Mesenteric fat pad (tissue), 1 donor: ENCODE results near the gene ALG9. TPM values are rescaled to one million over a fixed set of nuclear protein-coding genes. Genes with fewer than 3 reads are reported as not detected.

Experiments
- DNase-seq: peaks from one replicate; pipeline ENCODE4 v3.0.0-alpha.2; 2020; ENCODE audit warnings: low spot score
- total RNA-seq: library from RNA; stranded (reverse); fragmentation: NEBNext Ultra II Directional; extraction: Animal tissue kit (Norgen Biotek cat#: 25700); gene quantifications from one replicate; pipeline ENCODE4 v1.2.1, GENCODE V29; 2021
- donor health status: DM: yes; HTN: yes; CAD: no.

The ALG9 gene
- total RNA-seq, 1 donor from 2014 or later = 161 TPM

- DNase-seq = no peak
Measured at GRCh38 chr11:111882202-111882601, 10.8 kb upstream of the ALG9 start.

GRCh38 chr11:111879637-111879960 lies 8.2 kb upstream of the ALG9 start:
- no peak for DNase-seq

- DNase-seq = peak; percentile 98
Measured at GRCh38 chr11:111878849-111879636, 7.7 kb upstream of the ALG9 start, which contains the start of the genes CFAP68 and FDXACB1. TSS of gene CFAP68 (plus strand) at chr11:111879541. CDS start at chr11:111879561, 20 bp downstream. TSS of gene FDXACB1 (minus strand) at chr11:111879165. CDS start at chr11:111879132, 33 bp downstream.

- no peak for DNase-seq
Measured at GRCh38 chr11:111878385-111878848, 7.0 kb upstream of the ALG9 start.

GRCh38 chr11:111871693-111872161 lies 346 bp upstream of the ALG9 start:
- no peak for DNase-seq

- DNase-seq = no peak
Measured at GRCh38 chr11:111870522-111870885, 877 bp downstream of the ALG9 start.

- DNase-seq = no peak
Measured at GRCh38 chr11:111870113-111870512, 1.3 kb downstream of the ALG9 start.

GRCh38 chr11:111860257-111860656 lies 11.1 kb downstream of the ALG9 start:
- DNase-seq = no peak

- DNase-seq = no peak
Measured at GRCh38 chr11:111855506-111855905, 15.9 kb downstream of the ALG9 start.

- DNase-seq = no peak
Measured at GRCh38 chr11:111852103-111852502, 19.3 kb downstream of the ALG9 start.

- DNase-seq = no peak
Measured at GRCh38 chr11:111851636-111852035, 19.7 kb downstream of the ALG9 start.

- DNase-seq = no peak
Measured at GRCh38 chr11:111851067-111851466, 20.3 kb downstream of the ALG9 start.

GRCh38 chr11:111849631-111850030 lies 21.8 kb downstream of the ALG9 start:
- no peak for DNase-seq

GRCh38 chr11:111846636-111847035 lies 24.7 kb downstream of the ALG9 start:
- DNase-seq = no peak

- DNase-seq = no peak
Measured at GRCh38 chr11:111846063-111846462, 25.3 kb downstream of the ALG9 start.

- no peak for DNase-seq
Measured at GRCh38 chr11:111845276-111846028, 25.9 kb downstream of the ALG9 start.

GRCh38 chr11:111843661-111844060 lies 27.7 kb downstream of the ALG9 start:
- no peak for DNase-seq

GRCh38 chr11:111841370-111842053 lies 29.9 kb downstream of the ALG9 start:
- no peak for DNase-seq

- no peak for DNase-seq
Measured at GRCh38 chr11:111840143-111840542, 31.2 kb downstream of the ALG9 start.

- no peak for DNase-seq
Measured at GRCh38 chr11:111838054-111838453, 33.3 kb downstream of the ALG9 start.

- no peak for DNase-seq
Measured at GRCh38 chr11:111837366-111837891, 34.0 kb downstream of the ALG9 start.
